NCI-H2171 (cell line): ENCODE measurements around the gene SMG5.

Experiments
- DNase-seq: peaks from one replicate; lab custom pipeline; 2025; lab: John Stamatoyannopoulos, UW

SMG5 gene

DNA sequence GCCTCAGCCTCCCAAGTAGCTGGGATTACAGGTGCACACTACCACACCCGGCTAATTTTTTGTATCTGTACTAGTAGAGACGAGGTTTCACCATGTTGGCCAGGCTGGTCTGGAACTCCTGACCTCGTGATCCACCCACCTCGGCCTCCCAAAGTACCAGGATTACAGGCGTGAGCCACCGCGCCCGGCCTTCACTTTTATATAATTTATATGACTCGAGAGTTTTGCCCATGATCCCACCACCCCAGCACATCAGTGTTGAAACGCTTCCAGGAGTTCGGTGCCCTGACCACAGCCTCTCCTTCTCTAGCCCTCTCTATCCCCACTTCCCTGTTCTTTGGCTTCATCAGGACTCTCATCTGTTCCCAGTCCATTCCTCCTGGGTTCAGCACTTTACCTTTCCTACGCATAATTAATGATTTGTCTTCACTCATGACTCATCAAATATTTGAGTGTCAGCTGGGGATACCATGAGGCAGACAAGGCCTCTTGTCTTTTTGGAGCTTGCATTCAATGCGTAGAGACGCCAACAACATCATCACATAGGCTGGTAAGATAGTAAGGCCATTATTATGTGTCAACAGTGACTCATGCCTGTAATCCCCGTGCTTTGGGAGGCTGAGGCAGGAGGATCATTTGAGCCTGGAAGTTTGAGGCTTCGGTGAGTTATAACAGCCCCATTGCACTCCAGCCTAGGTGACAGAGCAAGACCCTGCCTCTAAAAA, 68.4 kb downstream of the SMG5 start:
- no peak for DNase-seq

DNA sequence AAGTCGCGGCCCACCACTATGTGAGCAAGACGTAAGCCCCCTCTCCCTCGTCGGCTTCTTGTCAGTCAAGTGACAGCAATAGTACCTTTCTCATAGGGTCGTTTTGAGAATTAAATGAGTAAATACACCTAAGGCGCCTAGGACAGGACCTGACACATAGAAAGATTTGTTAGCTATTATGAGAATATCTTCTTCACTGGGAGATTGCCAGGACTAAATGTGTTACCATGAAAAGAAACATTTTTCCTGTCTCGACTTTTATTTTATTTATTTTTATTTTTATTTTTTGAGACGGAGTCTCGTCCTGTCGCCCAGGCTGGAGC, 69.0 kb downstream of the SMG5 start:
- DNase-seq = no peak

DNA sequence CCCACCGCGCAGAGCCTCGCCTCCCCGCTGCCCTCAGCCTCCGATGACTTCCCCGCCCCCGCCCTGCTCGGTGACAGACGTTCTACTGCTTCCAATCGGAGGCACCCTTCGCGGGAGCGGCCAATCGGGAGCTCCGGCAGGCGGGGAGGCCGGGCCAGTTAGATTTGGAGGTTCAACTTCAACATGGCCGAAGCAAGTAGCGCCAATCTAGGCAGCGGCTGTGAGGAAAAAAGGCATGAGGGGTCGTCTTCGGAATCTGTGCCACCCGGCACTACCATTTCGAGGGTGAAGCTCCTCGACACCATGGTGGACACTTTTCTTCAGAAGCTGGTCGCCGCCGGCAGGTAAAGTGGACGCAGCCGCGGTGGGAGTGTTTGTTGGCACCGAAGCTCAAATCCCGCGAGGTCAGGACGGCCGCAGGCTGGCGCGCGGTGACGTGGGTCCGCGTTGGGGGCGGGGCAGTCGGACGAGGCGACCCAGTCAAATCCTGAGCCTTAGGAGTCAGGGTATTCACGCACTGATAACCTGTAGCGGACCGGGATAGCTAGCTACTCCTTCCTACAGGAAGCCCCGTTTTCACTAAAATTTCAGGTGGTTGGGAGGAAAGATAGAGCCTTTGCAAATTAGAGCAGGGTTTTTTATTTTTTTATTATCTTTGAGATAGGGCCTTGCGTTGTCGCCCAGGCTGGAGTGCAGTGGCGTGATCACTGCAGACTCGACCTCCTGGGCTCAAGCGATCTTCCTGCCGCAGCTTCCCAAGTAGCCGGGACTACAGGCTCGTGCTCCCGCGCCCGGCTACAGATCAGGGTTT, 69.6 kb downstream of the SMG5 start, which contains the start of gene PMF1:
PMF1 (plus strand) TSS at position 175 of the 811 bp plus-strand sequence; CDS start at position 184, 9 bp downstream.
- DNase-seq = peak; percentile 93

DNA sequence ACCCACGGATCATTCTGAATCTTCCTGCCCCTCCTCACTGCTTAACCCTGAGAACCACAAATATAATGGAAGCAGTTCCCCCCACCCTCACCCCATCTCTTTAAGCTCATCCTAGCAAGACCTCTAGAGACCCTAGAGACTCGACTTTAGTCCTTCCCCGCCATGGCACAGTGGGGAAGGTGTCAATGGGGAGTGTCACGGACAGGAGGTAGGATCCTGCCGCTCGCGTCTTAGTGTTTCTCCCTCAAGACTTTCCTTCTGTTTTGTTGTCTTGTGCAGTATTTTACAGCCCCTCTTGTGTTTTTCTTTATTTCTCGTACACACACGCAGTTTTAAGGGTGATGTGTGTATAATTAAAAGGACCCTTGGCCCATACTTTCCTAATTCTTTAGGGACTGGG, 70.5 kb downstream of the SMG5 start:
- DNase-seq = no peak

DNA sequence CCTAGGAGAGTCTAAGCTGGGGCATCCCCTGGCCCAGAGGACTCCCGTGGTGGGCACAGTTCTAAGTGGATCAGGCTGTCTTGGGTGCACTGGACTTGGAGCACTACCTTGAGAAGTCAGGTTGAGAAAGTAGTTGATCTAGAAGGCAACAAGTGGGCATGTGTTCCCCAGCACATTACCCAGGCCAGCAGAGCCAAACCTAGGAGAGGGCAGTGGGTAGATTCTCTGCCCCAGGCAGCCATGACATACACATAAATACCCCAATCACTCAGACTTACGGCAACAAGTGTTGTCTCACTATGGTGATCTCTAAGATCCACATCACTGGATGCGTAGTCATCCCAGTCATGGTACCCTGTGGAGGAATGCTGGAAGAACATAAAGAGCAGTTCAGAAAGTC, 71.4 kb downstream of the SMG5 start:
- DNase-seq = no peak

DNA sequence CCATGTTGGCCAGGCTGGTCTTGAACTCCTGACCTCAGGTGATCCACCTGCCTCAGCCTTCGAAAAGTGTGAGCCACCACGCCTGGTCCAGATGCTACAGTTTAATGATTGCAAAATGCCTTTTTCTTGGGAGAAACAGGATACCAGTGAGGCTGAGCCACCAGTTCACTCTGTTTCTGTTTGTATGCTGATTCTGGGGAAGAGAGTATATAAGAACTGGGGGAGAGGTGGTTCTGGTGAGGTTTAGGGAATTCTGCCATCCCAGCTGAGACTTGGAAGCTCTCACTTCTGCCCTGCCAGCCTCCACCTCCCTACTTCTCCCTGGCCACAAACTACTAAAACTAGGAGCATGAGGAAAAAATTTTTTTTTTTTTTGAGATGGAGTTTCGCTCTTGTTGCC, 77.9 kb downstream of the SMG5 start:
- DNase-seq = no peak

DNA sequence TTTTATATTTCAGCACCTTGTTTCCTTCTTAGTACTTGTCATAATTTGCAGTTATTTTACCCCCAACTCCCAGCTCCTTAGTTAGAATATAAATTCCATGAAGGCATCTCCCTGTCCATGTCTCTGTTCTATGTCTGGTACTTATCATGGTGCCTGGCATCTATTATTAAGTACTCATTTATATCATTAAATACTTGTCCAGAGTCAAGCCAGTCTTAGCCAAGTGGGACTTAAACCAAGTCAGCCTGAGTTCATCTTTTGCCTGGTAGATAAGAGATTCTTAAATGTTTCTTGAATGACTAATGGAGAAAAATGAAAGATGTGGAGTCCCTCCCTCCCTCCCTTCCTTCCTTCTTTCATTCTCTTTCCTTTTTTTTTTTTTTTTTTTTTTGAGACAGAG, 79.3 kb downstream of the SMG5 start:
- DNase-seq = no peak

DNA sequence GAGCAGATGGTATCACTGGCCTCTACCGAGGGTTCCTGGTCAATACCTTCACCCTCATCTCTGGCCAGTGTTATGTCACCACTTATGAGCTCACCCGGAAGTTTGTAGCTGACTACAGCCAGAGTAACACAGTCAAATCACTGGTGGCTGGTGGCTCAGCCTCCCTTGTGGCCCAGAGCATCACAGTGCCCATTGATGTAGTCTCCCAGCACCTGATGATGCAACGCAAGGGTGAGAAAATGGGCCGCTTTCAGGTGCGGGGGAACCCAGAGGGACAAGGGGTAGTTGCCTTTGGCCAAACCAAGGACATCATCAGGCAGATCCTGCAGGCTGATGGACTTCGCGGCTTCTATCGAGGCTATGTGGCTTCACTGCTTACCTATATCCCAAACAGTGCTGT, 82.6 kb downstream of the SMG5 start:
- no peak for DNase-seq
